ENCODE data around the gene SH3PXD2B.

SH3PXD2B gene

DNA sequence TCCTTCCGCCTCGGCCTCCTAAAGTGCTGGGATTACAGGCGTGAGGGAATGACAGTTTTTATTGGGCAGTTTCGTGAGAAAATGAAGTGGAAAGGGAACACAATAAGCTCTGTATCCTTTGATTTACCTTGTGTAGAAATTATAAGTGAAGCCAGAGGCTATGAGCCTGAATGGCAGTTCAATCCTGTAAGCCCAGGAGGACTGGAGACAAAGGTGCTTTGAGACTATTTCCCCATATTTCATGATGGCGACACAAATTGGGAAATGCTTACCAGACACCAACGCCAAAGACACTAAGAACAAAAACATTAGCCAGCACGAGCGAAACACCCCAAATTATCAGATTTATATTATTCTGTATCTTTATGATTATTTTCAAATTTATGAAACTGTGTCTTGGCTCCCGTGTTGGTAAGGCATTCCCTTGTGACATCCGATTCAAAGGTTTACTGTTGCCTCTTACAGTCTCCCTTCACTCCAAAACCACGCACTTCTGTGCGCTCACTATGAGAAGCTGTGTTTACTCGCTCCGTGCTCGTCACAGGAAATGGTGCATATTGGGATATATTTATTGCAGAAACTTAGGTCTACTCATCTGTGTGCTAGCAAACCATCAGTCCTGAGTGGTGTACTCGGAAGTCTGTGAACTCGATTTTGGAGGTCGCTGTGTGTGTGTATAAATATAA lies 73.9 kb downstream of the SH3PXD2B start:
- TF ChIP-seq, protein P1, sequence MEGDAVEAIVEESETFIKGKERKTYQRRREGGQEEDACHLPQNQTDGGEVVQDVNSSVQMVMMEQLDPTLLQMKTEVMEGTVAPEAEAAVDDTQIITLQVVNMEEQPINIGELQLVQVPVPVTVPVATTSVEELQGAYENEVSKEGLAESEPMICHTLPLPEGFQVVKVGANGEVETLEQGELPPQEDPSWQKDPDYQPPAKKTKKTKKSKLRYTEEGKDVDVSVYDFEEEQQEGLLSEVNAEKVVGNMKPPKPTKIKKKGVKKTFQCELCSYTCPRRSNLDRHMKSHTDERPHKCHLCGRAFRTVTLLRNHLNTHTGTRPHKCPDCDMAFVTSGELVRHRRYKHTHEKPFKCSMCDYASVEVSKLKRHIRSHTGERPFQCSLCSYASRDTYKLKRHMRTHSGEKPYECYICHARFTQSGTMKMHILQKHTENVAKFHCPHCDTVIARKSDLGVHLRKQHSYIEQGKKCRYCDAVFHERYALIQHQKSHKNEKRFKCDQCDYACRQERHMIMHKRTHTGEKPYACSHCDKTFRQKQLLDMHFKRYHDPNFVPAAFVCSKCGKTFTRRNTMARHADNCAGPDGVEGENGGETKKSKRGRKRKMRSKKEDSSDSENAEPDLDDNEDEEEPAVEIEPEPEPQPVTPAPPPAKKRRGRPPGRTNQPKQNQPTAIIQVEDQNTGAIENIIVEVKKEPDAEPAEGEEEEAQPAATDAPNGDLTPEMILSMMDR (IDR thresholded peaks at IDR 0.05; ENCODE audit: low read depth, low read length), result no peak
- no peak for DNase-seq (ENCODE audit: extremely low read depth, low read depth)

DNA sequence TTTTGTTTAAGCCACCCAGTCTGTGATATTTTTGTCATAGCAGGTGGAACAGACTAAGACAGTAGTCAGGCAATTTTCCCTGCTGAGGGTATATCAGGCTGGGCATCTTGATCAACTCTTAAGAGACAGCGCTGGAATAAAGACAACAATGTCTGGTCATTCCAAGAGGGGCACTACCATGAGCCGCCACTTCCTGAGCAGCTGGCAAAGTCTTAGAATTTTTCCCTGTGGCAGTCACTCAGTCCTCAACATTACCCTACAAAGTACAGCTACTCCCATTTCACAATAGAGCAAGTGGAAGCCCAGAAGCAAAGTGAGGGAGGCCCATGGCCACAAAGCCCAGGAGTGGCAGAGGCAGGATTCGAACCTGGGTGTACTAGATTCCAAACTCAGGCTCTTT lies 74.8 kb downstream of the SH3PXD2B start:
- DNase-seq (ENCODE audit: extremely low read depth, low read depth), result no peak
- TF ChIP-seq, protein P1 (IDR thresholded peaks at IDR 0.05; ENCODE audit: low read depth, low read length), result no peak

DNA sequence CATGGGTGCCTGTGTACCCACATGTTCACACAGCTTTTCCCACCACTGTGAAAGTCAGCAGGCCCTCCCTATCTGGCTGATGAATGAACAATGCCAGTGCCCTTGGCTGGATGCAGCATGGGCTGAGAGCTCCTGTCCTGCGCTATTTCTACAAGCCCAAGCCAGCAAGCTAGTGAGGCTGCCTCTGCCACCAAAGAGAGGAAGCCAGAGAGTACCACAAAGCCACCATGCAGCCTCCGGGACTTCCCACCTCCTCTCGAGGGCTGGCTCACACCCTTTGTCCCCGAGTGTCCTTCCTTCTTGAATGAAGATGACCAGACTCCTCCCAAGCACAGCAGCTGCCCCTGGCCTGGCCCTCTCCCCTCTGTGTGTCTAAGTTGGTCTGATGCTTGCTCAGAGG lies 76.5 kb downstream of the SH3PXD2B start:
- DNase-seq (ENCODE audit: extremely low read depth, low read depth), result no peak
- TF ChIP-seq, protein P1 (IDR thresholded peaks at IDR 0.05; ENCODE audit: low read depth, low read length), result no peak

DNA sequence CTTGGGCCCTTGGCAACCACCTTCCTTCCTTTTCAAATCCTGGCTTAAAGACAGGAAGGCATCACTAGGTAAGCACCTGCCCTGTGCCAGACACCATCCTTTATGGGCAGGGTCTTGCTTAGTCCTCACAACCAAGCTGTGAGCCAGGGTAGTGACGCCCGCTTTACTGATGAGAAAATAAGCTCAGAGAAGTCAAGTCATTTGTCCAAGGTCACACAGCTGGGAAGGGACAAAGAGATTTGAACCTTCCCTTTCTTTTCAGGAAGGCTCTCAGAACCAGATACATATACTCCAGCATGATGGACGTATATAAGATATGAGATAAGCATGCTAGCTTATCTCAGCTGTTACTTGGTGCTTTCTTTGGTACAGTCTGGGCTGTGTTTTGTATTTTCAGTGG lies 76.9 kb downstream of the SH3PXD2B start:
- TF ChIP-seq, protein P1 (IDR thresholded peaks at IDR 0.05; ENCODE audit: low read depth, low read length), result no peak
- DNase-seq (ENCODE audit: extremely low read depth, low read depth), result no peak

DNA sequence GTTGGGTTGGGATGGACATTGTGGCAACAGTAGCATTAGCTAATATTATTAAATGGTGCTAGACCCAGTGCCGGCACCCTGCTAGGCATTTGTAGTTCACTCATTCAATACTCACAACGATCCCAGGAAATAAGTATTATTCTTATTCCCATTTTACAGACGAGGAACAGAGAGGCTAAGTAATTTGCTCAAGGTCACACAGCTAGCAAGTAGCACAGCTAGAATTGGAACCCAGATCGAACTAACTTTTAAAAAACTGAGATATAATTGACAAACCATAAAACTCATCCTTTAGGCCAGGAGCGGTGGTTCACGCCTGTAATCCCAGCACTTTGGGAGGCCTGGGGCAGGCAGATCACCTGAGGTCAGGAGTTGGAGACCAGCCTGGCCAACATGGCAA lies 79.5 kb downstream of the SH3PXD2B start:
- DNase-seq (ENCODE audit: extremely low read depth, low read depth), result no peak
- TF ChIP-seq, protein P1 (IDR thresholded peaks at IDR 0.05; ENCODE audit: low read depth, low read length), result no peak

DNA sequence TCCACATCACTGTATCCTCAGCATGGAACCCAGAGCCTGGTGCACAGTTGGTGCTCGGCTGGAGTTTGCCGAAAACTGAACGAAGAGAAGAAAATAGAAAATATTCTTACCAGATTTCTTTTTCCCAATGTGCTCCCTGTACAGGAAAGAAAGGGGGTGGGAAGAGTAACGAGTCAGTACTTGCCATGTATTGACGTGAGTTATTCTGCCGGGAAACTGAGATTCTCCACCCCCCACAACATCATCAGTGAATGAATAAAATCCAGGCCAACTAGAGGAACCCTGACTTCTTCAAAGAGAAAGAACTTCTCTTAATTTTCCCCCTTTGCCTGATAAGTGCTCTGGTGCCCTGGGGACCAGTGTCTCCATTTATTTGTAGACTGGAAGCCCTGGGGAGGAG lies 80.6 kb downstream of the SH3PXD2B start:
- DNase-seq (ENCODE audit: extremely low read depth, low read depth), result no peak
- TF ChIP-seq, protein P1 (IDR thresholded peaks at IDR 0.05; ENCODE audit: low read depth, low read length), result no peak

DNA sequence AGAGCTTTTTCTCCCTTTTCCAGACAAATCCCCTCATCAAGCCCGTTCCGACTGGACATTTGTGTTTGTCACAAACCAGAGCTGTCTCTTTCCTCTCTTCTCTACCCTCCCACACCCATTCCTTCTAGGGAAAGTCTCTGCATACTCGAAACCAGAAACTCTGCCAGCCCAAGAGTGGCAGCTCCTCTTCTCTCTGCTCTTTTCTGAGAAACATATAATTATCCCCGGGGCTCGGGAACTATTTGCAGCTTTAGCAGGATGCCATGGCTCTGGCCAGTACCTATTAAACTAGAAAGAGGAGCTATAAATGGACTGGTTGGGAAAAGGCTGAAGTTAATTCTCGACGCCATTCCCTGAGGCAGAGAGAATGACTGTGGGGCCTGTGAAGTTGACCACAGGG lies 82.6 kb downstream of the SH3PXD2B start:
- DNase-seq (ENCODE audit: extremely low read depth, low read depth), result no peak
- TF ChIP-seq, protein P1 (IDR thresholded peaks at IDR 0.05; ENCODE audit: low read depth, low read length), result no peak
